Endodermal cell (in vitro differentiated cells): ENCODE measurements around the gene KIRREL3. TPM values are rescaled to one million over a fixed set of nuclear protein-coding genes. Genes with fewer than 3 reads are reported as not detected.

Source experiments
- DNase-seq: peaks from one replicate; pipeline ENCODE4 v3.0.0-alpha.2; 2017
- H3K27ac ChIP-seq: 2 replicates; pipeline ENCODE4 v1.5.1; 2013; ENCODE audit warnings: mild to moderate bottlenecking, low read depth, low read length, moderate library complexity
- H3K27me3 ChIP-seq: 2 replicates; pipeline ENCODE4 v1.6.1; 2013; ENCODE audit warnings: mild to moderate bottlenecking, low read length, moderate library complexity; ENCODE audit not compliant: insufficient read depth, control insufficient read depth, poor library complexity, severe bottlenecking
- H3K36me3 ChIP-seq: 2 replicates; pipeline ENCODE4 v1.7.0; 2013; ENCODE audit warnings: mild to moderate bottlenecking, low read length, moderate library complexity; ENCODE audit not compliant: control insufficient read depth, insufficient read depth
- H3K4me1 ChIP-seq: one replicate; pipeline ENCODE4 v1.7.0; 2013; ENCODE audit warnings: low read length; ENCODE audit not compliant: control insufficient read depth, insufficient read depth
- H3K4me3 ChIP-seq: 2 replicates; pipeline ENCODE4 v1.5.1; 2013; ENCODE audit warnings: mild to moderate bottlenecking, low read length, moderate library complexity
- H3K9ac ChIP-seq: 2 replicates; pipeline ENCODE4 v1.6.1; 2013; ENCODE audit warnings: mild to moderate bottlenecking, low read length, moderate library complexity; ENCODE audit not compliant: poor library complexity, severe bottlenecking; ENCODE audit errors: extremely low read depth
- H3K9me3 ChIP-seq: 2 replicates; pipeline ENCODE4 v1.6.1; 2013; ENCODE audit warnings: mild to moderate bottlenecking, low read length, moderate library complexity; ENCODE audit not compliant: control insufficient read depth
- H3K27ac Mint-ChIP-seq: 2 replicates; pipeline ENCODE4 v1.8.0; 2020; ENCODE audit warnings: mixed read lengths
- H3K27me3 Mint-ChIP-seq: 2 replicates; pipeline ENCODE4 v1.8.0; 2021; ENCODE audit warnings: mild to moderate bottlenecking, mixed read lengths; ENCODE audit not compliant: insufficient read depth
- H3K36me3 Mint-ChIP-seq: 2 replicates; pipeline ENCODE4 v1.8.0; 2020; ENCODE audit warnings: low read depth, mixed read lengths
- H3K4me1 Mint-ChIP-seq: 2 replicates; pipeline ENCODE4 v1.8.0; 2020; ENCODE audit warnings: mixed read lengths
- H3K4me3 Mint-ChIP-seq: 2 replicates; pipeline ENCODE4 v1.8.0; 2020; ENCODE audit warnings: mild to moderate bottlenecking, moderate library complexity, mixed read lengths
- H3K9me3 Mint-ChIP-seq: 2 replicates; pipeline ENCODE4 v1.8.0; 2020; ENCODE audit warnings: mild to moderate bottlenecking, mixed read lengths
- WGBS, 2 experiments: methylation state at CpG; one replicate each; pipeline versions ENCODE4 v1.1.5 to v1.1.7; 2013; ENCODE audit warnings: missing lambda C conversion rate in 2 of 2, mixed read lengths in 1 of 2; ENCODE audit not compliant: insufficient coverage in 1 of 2, insufficient read length in 1 of 2; 5-methylcytosine and 5-hydroxymethylcytosine counted together
- total RNA-seq, 2 donors: library from RNA; stranded (reverse); fragmentation: NEBNext Ultra II Directional in 1 of 2; extraction: Animal tissue kit (Norgen Biotek cat#: 25700) in 1 of 2; gene quantifications; 2 replicates in 1 of 2; 3 replicates in 1 of 2; pipeline ENCODE4 v1.2.1, GENCODE V29; 2021
- TF ChIP-seq, protein P1 (sequence below): fragments of 200-600 bp; sonication (generic); conservative IDR thresholded peaks from 2 replicates; pipeline ENCODE4 v1.5.0; 2021; ENCODE audit warnings: antibody characterized with exemption, mild to moderate bottlenecking

KIRREL3 gene
- total RNA-seq, 2 donors from 2014 or later, result 1.1 to 1.4 TPM

DNA sequence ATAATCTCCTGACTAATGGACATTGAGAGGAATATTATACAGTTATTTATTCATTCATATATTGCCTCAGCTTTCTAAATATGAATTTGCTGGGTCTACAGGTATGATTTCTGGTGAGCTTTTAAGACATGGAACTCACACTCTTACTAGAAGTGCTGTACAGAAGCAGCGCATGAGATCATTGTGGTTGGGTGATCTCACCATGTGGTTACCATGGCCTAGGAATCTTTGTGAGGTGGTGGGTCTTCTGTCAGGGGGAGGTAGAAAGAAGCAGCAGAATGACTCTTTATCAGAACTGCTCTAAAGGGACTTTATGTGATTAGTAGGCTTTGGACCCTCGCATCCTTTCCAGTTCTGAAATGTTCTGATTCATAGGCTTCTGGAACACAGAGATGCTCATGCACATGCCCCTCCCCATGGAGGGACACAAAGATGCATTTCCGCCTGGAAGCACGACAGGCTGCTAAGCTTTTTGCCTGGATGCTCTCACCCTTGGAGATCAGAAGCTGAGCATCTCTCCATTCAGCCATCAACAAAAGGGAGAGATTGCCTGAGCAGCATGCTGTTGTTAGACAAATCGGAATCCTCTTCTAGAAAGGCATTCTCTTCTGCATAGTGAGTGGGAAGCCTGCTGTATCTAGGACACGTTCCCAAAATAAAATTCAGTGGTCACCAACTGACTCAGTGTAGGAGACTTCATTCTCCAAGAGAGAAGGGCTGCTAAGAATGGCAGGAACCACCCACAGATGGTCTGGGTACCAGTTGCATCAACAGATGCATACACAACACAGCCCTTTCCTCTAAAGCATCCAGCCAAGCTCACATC lies 51.3 kb downstream of the KIRREL3 start:
- H3K9ac ChIP-seq, result no peak overlapping the region
- TF ChIP-seq, protein P1, sequence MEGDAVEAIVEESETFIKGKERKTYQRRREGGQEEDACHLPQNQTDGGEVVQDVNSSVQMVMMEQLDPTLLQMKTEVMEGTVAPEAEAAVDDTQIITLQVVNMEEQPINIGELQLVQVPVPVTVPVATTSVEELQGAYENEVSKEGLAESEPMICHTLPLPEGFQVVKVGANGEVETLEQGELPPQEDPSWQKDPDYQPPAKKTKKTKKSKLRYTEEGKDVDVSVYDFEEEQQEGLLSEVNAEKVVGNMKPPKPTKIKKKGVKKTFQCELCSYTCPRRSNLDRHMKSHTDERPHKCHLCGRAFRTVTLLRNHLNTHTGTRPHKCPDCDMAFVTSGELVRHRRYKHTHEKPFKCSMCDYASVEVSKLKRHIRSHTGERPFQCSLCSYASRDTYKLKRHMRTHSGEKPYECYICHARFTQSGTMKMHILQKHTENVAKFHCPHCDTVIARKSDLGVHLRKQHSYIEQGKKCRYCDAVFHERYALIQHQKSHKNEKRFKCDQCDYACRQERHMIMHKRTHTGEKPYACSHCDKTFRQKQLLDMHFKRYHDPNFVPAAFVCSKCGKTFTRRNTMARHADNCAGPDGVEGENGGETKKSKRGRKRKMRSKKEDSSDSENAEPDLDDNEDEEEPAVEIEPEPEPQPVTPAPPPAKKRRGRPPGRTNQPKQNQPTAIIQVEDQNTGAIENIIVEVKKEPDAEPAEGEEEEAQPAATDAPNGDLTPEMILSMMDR, result no peak

DNA sequence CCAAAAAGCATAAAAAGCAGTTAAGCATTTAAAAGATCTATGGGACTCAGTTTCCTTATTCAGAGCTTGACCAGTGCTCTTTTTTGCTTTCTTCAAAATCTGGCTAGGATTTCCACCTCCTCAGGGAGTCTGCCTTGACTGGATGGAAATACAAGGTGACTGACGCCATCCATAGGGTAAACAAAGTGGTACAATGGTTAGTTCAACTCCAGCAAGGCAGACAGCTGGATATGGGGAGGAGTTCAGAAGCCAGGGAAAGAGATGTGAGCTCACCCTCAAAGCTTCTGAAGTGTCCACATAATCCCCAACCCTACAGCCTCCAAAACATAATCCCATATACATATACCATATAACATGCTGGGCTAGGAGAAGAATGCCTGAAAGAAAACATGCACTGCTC lies 52.0 kb downstream of the KIRREL3 start:
- DNase-seq, result no peak
- no peaks in the 10 kb centered on the region for H3K4me1 ChIP-seq
- Mint-ChIP-seq H3K4me3 (no peak overlapping the region), H3K27me3 (peaks cover 1% of the 10 kb centered on the region), H3K4me1 (peaks cover 2% of the 10 kb centered on the region), H3K9me3 (no peaks in the 10 kb centered on the region), H3K27ac (no peak overlapping the region), H3K36me3 (no peaks in the 10 kb centered on the region)
- no peaks in the 10 kb centered on the region for H3K9me3 ChIP-seq
- no peak overlapping the region for H3K4me3 ChIP-seq
- H3K36me3 ChIP-seq, result no peaks in the 10 kb centered on the region
- H3K27ac ChIP-seq, result no peak overlapping the region
- no peaks in the 10 kb centered on the region for H3K27me3 ChIP-seq
- 71% methylated on average over 1 of the region's 1 CpG; no CpG with 5 or more reads in 1 of the 2 experiments for WGBS, 2 experiments
- TF ChIP-seq, protein P1, result no peak
- H3K9ac ChIP-seq, result no peak overlapping the region

More for the DNA sequence above, 51.3 kb downstream of the KIRREL3 start:
- Mint-ChIP-seq H3K4me1 (peaks cover 2% of the 10 kb centered on the region), H3K4me3 (no peak overlapping the region), H3K27me3 (peaks cover 1% of the 10 kb centered on the region), H3K36me3 (no peaks in the 10 kb centered on the region), H3K27ac (no peak overlapping the region), H3K9me3 (no peaks in the 10 kb centered on the region)
- Histone ChIP-seq H3K4me1 (no peaks in the 10 kb centered on the region), H3K4me3 (no peak overlapping the region), H3K36me3 (no peaks in the 10 kb centered on the region), H3K9me3 (no peaks in the 10 kb centered on the region), H3K27me3 (no peaks in the 10 kb centered on the region), H3K27ac (no peak overlapping the region)
- 82 to 88% methylated on average over 5 to 6 of the region's 6 CpGs for WGBS, 2 experiments
- no peak for DNase-seq

DNA sequence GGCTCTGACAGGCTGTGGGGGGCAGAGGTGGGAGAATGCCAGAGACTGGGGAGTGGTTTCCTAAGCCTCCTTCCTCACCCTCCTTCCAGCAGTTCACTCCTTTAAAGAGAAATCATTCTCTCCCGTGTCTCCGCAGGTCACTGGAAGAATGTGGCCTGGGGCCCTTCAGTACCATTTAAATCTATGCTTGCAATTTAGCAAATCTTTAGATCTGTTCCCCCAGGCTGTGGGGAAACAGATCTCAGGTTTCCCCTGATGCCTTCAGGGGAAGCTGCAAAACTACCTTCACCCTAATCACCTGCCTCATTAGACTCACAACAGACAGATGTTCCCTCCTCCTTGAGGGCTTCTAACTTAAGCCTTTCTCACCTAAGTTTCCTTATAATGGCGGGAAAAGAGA lies 55.3 kb downstream of the KIRREL3 start:
- H3K4me3 Mint-ChIP-seq, result no peak overlapping the region
- Histone ChIP-seq H3K9ac (no peak overlapping the region), H3K4me1 (no peaks in the 10 kb centered on the region), H3K36me3 (no peaks in the 10 kb centered on the region), H3K4me3 (no peak overlapping the region), H3K9me3 (no peaks in the 10 kb centered on the region), H3K27ac (no peak overlapping the region), H3K27me3 (no peaks in the 10 kb centered on the region)
- WGBS, 2 experiments, result 82 to 84% methylated on average over 3 of the region's 3 CpGs
- TF ChIP-seq, protein P1, result no peak
- H3K9me3 Mint-ChIP-seq, result no peaks in the 10 kb centered on the region
- H3K27ac Mint-ChIP-seq, result no peak overlapping the region
- DNase-seq, result no peak
- H3K36me3 Mint-ChIP-seq, result no peaks in the 10 kb centered on the region
- peaks cover 1% of the 10 kb centered on the region for H3K27me3 Mint-ChIP-seq
- H3K4me1 Mint-ChIP-seq, result peaks cover 2% of the 10 kb centered on the region
